Measurements from ENCODE around the gene TBL1XR1.
A peak's percentile ranks its signal among the peaks of the same experiment; 100 is the strongest.

TBL1XR1 gene

GRCh38 chr3:177106184-177106583 is 91.1 kb downstream of the TBL1XR1 start:
- peak; percentile 47 for DNase-seq

GRCh38 chr3:177105623-177106022 is 91.7 kb downstream of the TBL1XR1 start:
- no peak for DNase-seq

GRCh38 chr3:177104299-177104992 is 92.8 kb downstream of the TBL1XR1 start:
- no peak for DNase-seq

- DNase-seq, result no peak
Observed at GRCh38 chr3:177102553-177102952, 94.7 kb downstream of the TBL1XR1 start.

GRCh38 chr3:177098551-177098950 is 98.7 kb downstream of the TBL1XR1 start:
- no peak for DNase-seq

- DNase-seq, result no peak
Observed at GRCh38 chr3:177096615-177097014, 100.7 kb downstream of the TBL1XR1 start.

GRCh38 chr3:177093966-177094365 is 103.3 kb downstream of the TBL1XR1 start:
- no peak for DNase-seq

GRCh38 chr3:177089901-177090300 is 107.4 kb downstream of the TBL1XR1 start:
- no peak for DNase-seq

GRCh38 chr3:177089110-177089509 is 108.2 kb downstream of the TBL1XR1 start:
- no peak for DNase-seq

- no peak for DNase-seq
Observed at GRCh38 chr3:177085794-177086193, 111.5 kb downstream of the TBL1XR1 start.

GRCh38 chr3:177084616-177085015 is 112.7 kb downstream of the TBL1XR1 start:
- no peak for DNase-seq

- DNase-seq, result no peak
Observed at GRCh38 chr3:177080122-177080521, 117.2 kb downstream of the TBL1XR1 start.

GRCh38 chr3:177079684-177080083 is 117.6 kb downstream of the TBL1XR1 start:
- DNase-seq, result no peak

GRCh38 chr3:177071496-177072156 is 125.7 kb downstream of the TBL1XR1 start:
- DNase-seq, result no peak

- no peak for DNase-seq
Observed at GRCh38 chr3:177069514-177070329, 127.6 kb downstream of the TBL1XR1 start.

GRCh38 chr3:177068967-177069366 is 128.3 kb downstream of the TBL1XR1 start:
- no peak for DNase-seq

- DNase-seq, result no peak
Observed at GRCh38 chr3:177066068-177066467, 131.2 kb downstream of the TBL1XR1 start.

GRCh38 chr3:177065285-177066033 is 131.8 kb downstream of the TBL1XR1 start:
- no peak for DNase-seq

- DNase-seq, result no peak
Observed at GRCh38 chr3:177062052-177062732, 135.1 kb downstream of the TBL1XR1 start.

GRCh38 chr3:177061369-177061768 is 135.9 kb downstream of the TBL1XR1 start:
- DNase-seq, result no peak

- no peak for DNase-seq
Observed at GRCh38 chr3:177060492-177060891, 136.8 kb downstream of the TBL1XR1 start.

GRCh38 chr3:177058648-177059047 is 138.6 kb downstream of the TBL1XR1 start:
- no peak for DNase-seq

Measured in NCI-H774 (cell line).